ENCODE measurements around the gene THSD7B. TPM values are rescaled to one million over a fixed set of nuclear protein-coding genes. Genes with fewer than 3 reads are reported as not detected.

Gene THSD7B
- total and polyA plus RNA-seq, 2 experiments from 2014 or later = 0.86 to 3.8 TPM

DNA sequence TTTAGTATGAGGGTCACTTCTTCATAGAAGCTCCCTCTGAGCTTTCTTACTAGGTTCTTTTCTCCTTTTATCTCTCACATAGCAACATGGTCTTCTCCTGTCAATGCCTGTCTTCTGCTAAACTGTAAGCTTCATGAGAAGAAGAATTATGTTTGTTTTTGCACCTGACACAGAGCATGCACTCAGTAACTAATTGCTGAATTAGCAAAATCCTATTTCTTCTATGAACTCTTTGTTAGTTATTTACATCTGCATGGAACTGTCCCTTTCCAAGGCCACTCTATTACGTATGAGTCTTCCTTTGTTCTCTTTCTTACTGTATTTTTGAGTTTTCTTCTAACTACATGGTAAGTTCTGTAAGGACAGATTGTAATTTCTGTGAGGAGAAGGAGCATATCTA is 63.4 kb downstream of the THSD7B start:
- H3K36me3 ChIP-seq (ENCODE audit: insufficient read depth) = no peaks in the 10 kb centered on the region
- H3K27me3 ChIP-seq (ENCODE audit: insufficient read depth) = no peaks in the 10 kb centered on the region
- TF ChIP-seq ZNF331 (CRISPR knock-in tag; IDR thresholded peaks at IDR 0.05; ENCODE audit: low read depth) (no peak), JUNB (IDR thresholded peaks at IDR 0.05; ENCODE audit: unreplicated experiment) (no peak), CREB1 (CRISPR knock-in tag; IDR thresholded peaks at IDR 0.05; ENCODE audit: low read depth) (no peak), CTCF (conservative IDR thresholded peaks at IDR 0.05; ENCODE audit: low read depth in 2 of 2) (no peak), ZNF114 (CRISPR knock-in tag; IDR thresholded peaks at IDR 0.05) (no peak), STAT1 (IDR thresholded peaks at IDR 0.05; ENCODE audit: unreplicated experiment) (no peak), EZH2 (IDR thresholded peaks at IDR 0.05; ENCODE audit: low read depth, unreplicated experiment) (no peak), POLR2AphosphoS5 (IDR thresholded peaks at IDR 0.05; ENCODE audit: low read depth) (no peak), EZH2phosphoT487 (IDR thresholded peaks at IDR 0.05; ENCODE audit: unreplicated experiment) (no peak), NANOG (IDR thresholded peaks at IDR 0.05; ENCODE audit: borderline replicate concordance) (no peak), ETS1 (IDR thresholded peaks at IDR 0.05) (no peak), ZNF462 (CRISPR knock-in tag; IDR thresholded peaks at IDR 0.05) (no peak)
- TF ChIP-seq, protein P1, sequence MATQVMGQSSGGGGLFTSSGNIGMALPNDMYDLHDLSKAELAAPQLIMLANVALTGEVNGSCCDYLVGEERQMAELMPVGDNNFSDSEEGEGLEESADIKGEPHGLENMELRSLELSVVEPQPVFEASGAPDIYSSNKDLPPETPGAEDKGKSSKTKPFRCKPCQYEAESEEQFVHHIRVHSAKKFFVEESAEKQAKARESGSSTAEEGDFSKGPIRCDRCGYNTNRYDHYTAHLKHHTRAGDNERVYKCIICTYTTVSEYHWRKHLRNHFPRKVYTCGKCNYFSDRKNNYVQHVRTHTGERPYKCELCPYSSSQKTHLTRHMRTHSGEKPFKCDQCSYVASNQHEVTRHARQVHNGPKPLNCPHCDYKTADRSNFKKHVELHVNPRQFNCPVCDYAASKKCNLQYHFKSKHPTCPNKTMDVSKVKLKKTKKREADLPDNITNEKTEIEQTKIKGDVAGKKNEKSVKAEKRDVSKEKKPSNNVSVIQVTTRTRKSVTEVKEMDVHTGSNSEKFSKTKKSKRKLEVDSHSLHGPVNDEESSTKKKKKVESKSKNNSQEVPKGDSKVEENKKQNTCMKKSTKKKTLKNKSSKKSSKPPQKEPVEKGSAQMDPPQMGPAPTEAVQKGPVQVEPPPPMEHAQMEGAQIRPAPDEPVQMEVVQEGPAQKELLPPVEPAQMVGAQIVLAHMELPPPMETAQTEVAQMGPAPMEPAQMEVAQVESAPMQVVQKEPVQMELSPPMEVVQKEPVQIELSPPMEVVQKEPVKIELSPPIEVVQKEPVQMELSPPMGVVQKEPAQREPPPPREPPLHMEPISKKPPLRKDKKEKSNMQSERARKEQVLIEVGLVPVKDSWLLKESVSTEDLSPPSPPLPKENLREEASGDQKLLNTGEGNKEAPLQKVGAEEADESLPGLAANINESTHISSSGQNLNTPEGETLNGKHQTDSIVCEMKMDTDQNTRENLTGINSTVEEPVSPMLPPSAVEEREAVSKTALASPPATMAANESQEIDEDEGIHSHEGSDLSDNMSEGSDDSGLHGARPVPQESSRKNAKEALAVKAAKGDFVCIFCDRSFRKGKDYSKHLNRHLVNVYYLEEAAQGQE (IDR thresholded peaks at IDR 0.05; ENCODE audit: unreplicated experiment) = no peak
- H3K27ac ChIP-seq (ENCODE audit: low read depth) = no peak overlapping the region
- H2AFZ ChIP-seq = no peak overlapping the region
- H3K4me2 ChIP-seq = no peak overlapping the region
- DNase-seq (ENCODE audit: low spot score) (no peak), ATAC-seq (no peak)
- no peaks in the 10 kb centered on the region for H3K36me3 Mint-ChIP-seq (ENCODE audit: low read depth)
- no peak overlapping the region for H3K27ac Mint-ChIP-seq
- no peaks in the 10 kb centered on the region for H3K9me2 ChIP-seq (ENCODE audit: insufficient read depth)
- no peaks in the 10 kb centered on the region for H4K20me1 ChIP-seq (replicated peaks; ENCODE audit: insufficient read depth)
- H3K4me3 Mint-ChIP-seq = no peak overlapping the region
- H3K9me3 Mint-ChIP-seq = no peaks in the 10 kb centered on the region
- peaks cover 8% of the 10 kb centered on the region; the same call in 2 of the 3 replicates for H3K4me1 Mint-ChIP-seq
- H3K4me3 ChIP-seq = no peak overlapping the region
- peaks cover 4% of the 10 kb centered on the region for H3K27me3 Mint-ChIP-seq (ENCODE audit: insufficient read depth, low read depth, poor library complexity)
- no peaks in the 10 kb centered on the region for H3K4me1 ChIP-seq (ENCODE audit: insufficient read depth)
- no peaks in the 10 kb centered on the region for H3K79me2 ChIP-seq (replicated peaks; ENCODE audit: insufficient read depth)
- no peaks in the 10 kb centered on the region for H3F3A ChIP-seq (replicated peaks; ENCODE audit: low read depth)
